SJCRH30 (cell line): ENCODE results near the gene CAPN9. TPM values are rescaled to one million over a fixed set of nuclear protein-coding genes. Genes with fewer than 3 reads are reported as not detected.
"Not testable (repeated sequence)": the region's sequence is repeated elsewhere in the genome, so short reads cannot be mapped to it uniquely, and the experiment has no call there.

ENCODE experiments used
- DNase-seq, 2 experiments: peaks; one replicate each; pipeline ENCODE4 v3.0.0-alpha.2; 2015 to 2020
- H3K27ac ChIP-seq: fragments of 250-450 bp; sonication (Bioruptor Pico); 2 replicates; pipeline ENCODE4 v1.5.1; 2020; ENCODE audit warnings: mild to moderate bottlenecking, moderate library complexity
- H3K27me3 ChIP-seq: fragments of 250-450 bp; sonication (Bioruptor Pico); 2 replicates; pipeline ENCODE4 v1.5.1; 2020; ENCODE audit warnings: mild to moderate bottlenecking, moderate library complexity
- H3K36me3 ChIP-seq: fragments of 250-450 bp; sonication (Bioruptor Pico); 2 replicates; pipeline ENCODE4 v1.5.1; 2020; ENCODE audit warnings: mild to moderate bottlenecking, moderate library complexity
- H3K4me1 ChIP-seq: fragments of 250-450 bp; sonication (Bioruptor Pico); 2 replicates; pipeline ENCODE4 v1.5.1; 2020; ENCODE audit warnings: mild to moderate bottlenecking, moderate library complexity
- H3K4me3 ChIP-seq: fragments of 250-450 bp; sonication (Bioruptor Pico); 2 replicates; pipeline ENCODE4 v1.5.1; 2020; ENCODE audit warnings: mild to moderate bottlenecking, moderate library complexity
- H3K9me3 ChIP-seq: fragments of 250-450 bp; sonication (Bioruptor Pico); replicated peaks from 2 replicates; pipeline ENCODE4 v1.5.1; 2020; ENCODE audit warnings: mild to moderate bottlenecking, moderate library complexity
- total RNA-seq: library from RNA; depleted of rRNA; stranded (reverse); fragments of >200 nt; shearing (Covaris generic); gene quantifications from 2 replicates; pipeline ENCODE4 v1.2.3, GENCODE V29; 2014; rRNA removed

Gene CAPN9
- total RNA-seq, 1 experiment from 2014 or later: not detected

DNA sequence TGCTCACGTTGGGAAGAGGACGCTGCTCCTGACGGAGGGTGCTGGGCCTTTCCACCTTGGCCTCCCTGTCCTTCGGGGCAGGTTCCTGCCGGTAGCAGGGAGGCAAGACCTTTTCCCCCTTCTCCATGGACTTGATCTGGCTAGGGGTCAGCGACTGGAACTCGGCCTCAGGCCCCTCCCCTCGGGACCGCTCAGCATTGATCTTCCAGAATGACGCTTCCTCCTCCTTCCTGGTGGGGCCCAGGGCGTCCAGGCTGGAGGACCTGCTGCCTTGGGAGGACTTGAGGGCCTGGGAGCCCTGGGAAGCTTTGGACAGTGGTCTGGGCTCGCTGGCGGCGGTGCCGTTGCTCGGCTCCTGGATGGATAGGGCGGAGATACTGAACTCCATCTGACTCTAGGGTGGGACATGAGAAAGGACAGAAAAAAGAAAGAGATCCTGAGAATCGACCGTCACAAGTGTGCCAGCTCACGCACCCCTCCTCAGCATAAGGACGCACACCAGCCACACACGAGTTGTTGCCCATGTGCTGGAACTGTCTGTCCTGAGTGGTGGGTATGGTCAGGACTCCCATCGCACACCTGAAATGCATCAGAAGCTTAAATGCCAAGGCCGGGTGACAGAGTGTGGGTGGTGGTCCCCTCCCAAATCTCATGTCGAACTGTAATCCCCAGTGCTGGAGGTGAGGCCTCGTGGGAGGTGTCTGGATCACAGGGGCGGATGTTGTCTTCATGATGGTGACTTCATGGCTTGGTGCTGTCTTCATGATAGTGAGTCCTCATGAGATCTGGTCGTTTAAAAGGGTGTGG lies 96.5 kb downstream of the CAPN9 start:
- no peak overlapping the region for H3K4me3 ChIP-seq
- peaks cover 18% of the 10 kb centered on the region for H3K36me3 ChIP-seq
- H3K9me3 ChIP-seq: no peaks in the 10 kb centered on the region
- no peak for DNase-seq
- no peaks in the 10 kb centered on the region for H3K27me3 ChIP-seq
- no peak overlapping the region for H3K27ac ChIP-seq
- H3K4me1 ChIP-seq: peaks cover 2% of the 10 kb centered on the region

DNA sequence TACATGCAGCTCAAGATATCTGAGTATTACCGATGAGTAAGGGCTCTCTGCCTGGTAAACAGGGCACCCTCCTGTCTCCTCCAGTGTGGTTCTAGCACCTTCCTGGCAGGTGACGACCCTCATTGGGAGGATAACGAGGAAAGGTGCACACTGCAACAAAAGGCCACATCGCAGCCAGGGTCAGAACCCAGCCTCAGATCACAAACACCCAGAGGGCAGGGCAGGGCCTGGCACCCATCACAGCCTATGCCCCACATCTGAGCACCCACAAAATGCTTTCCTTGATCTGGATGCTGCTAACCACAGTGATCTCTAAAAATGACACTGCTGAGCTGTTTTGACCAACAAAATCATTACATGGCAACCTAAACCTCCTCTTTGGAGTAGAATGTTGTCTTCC lies 97.4 kb downstream of the CAPN9 start:
- H3K36me3 ChIP-seq: peaks cover 18% of the 10 kb centered on the region
- H3K27ac ChIP-seq: no peak overlapping the region
- H3K4me1 ChIP-seq: peaks cover 10% of the 10 kb centered on the region
- H3K4me3 ChIP-seq: no peak overlapping the region
- no peaks in the 10 kb centered on the region for H3K9me3 ChIP-seq
- no peaks in the 10 kb centered on the region for H3K27me3 ChIP-seq
- no peak for DNase-seq

DNA sequence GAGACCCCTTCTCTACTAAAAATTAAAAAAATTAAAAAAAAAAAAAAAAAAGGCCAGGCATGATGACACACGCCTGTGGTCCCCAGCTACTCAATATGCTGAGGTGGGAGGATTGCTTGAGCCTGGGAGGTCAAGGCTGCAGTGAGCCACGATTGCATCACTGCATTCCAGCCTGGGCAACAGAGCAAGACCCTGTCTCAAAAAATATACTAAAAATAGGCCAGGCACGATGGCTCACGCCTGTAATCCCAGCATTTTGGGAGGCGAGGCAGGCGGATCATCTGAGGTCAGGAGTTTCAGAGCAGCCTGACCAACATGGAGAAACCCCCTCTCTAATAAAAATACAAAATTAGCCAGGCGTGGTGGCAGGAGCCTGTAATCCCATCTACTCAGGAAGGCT lies 98.0 kb downstream of the CAPN9 start:
- H3K9me3 ChIP-seq, H3K27me3 ChIP-seq, H3K27ac ChIP-seq, H3K4me3 ChIP-seq, DNase-seq: not testable (repeated sequence)
- H3K4me1 ChIP-seq: peaks cover 15% of the 10 kb centered on the region
- peaks cover 16% of the 10 kb centered on the region for H3K36me3 ChIP-seq

DNA sequence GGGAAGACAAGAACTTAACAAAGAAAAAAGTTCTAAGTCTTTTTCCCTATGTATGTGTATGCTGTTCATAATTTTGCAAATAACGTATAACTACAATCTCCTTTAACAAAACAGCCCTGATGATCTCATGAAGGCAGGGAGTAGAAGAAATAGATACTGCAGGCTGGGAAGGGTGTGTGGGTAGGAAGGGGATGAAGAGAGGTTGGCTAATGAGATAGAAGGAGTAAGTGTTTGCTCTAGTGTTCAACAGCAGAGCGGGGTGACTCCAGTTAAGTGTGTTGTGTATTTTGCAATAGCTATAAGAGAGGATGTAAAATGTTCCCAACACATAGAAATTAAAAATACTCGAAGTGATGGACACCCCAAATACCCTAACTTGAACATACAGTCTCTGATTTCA lies 101.0 kb downstream of the CAPN9 start:
- Histone ChIP-seq H3K36me3 (peaks cover 15% of the 10 kb centered on the region), H3K4me1 (peaks cover 32% of the 10 kb centered on the region), H3K27ac (no peak overlapping the region), H3K4me3 (no peak overlapping the region), H3K27me3 (no peaks in the 10 kb centered on the region), H3K9me3 (0 out of 2 replicates have a peak, but pooled peaks cover 8% of the 10 kb centered on the region)
- no peak for DNase-seq

GRCh38 chr1:230849451-230850224 lies 102.5 kb downstream of the CAPN9 start:
- H3K4me3 ChIP-seq: no peak overlapping the region

DNA sequence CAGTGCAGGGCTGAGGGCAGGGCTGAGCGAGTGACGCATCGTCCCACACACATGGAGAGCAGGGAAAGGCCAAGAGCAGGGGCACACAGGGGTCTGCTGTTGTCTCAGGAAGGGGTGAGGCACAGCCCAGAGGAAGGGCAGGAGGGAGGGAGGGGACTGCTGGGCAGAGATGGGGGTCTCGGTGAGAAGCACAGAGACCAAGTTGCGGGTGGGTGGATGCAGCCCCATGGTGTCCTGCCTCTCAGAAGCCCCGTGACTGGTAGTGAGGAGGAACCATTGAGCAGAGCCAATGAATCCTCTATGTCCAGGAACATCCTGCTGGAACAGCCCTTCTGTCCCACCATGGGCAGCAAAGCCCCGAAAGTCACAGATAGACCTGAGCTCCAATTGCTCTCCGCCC lies 103.4 kb downstream of the CAPN9 start:
- Histone ChIP-seq H3K9me3 (0 out of 2 replicates have a peak, but pooled peaks cover 9% of the 10 kb centered on the region), H3K4me3 (no peak overlapping the region), H3K4me1 (peaks cover 32% of the 10 kb centered on the region), H3K27me3 (no peaks in the 10 kb centered on the region), H3K27ac (peak overlapping the region; percentile 59), H3K36me3 (peaks cover 23% of the 10 kb centered on the region)
- no peak for DNase-seq

More at GRCh38 chr1:230849451-230850224, 102.5 kb downstream of the CAPN9 start:
- Histone ChIP-seq H3K27ac (peak overlapping the region; percentile 59), H3K9me3 (0 out of 2 replicates have a peak, but pooled peaks cover 9% of the 10 kb centered on the region), H3K36me3 (peaks cover 20% of the 10 kb centered on the region), H3K4me1 (peaks cover 32% of the 10 kb centered on the region), H3K27me3 (no peaks in the 10 kb centered on the region)
- DNase-seq: peak; percentile 55 to 69

- Histone ChIP-seq H3K4me3 (no peak overlapping the region), H3K4me1 (peaks cover 32% of the 10 kb centered on the region), H3K27me3 (no peaks in the 10 kb centered on the region)
Measured at GRCh38 chr1:230851291-230851691, 104.1 kb downstream of the CAPN9 start.

More at GRCh38 chr1:230851291-230851691, 104.1 kb downstream of the CAPN9 start:
- DNase-seq: no peak
- 0 out of 2 replicates have a peak, but pooled peaks cover 9% of the 10 kb centered on the region for H3K9me3 ChIP-seq
- peaks cover 23% of the 10 kb centered on the region for H3K36me3 ChIP-seq
- H3K27ac ChIP-seq: peak overlapping the region; percentile 14; the same call in 1 of the 2 replicates

Other genes starting within 250 kb of the CAPN9 start
- gene COG2, start 104.9 kb upstream of the CAPN9 start, total RNA-seq: 42.9 and 45.0 TPM in 2 replicates
- 1.6 and 1.8 TPM in 2 replicates for gene AGT, start 33.3 kb upstream of the CAPN9 start, total RNA-seq
- 50.6 and 53.9 TPM in 2 replicates for gene C1orf198, start 121.1 kb downstream of the CAPN9 start, total RNA-seq
- gene TTC13, start 231.5 kb downstream of the CAPN9 start, total RNA-seq: 13.9 and 16.4 TPM in 2 replicates
- 33.0 and 38.6 TPM in 2 replicates for gene ARV1, start 231.7 kb downstream of the CAPN9 start, total RNA-seq